SK-N-SH treated with all-trans-retinoic acid at 6 μM for 48 hours (cell line): ENCODE measurements around the gene ANKRD11.

ENCODE experiments used
- ATAC-seq: fragments of 200-7000 bp; cut with Tn5 transposase; 3 replicates; pipeline ENCODE4 v1.9.1; 2020; ENCODE audit warnings: mild to moderate bottlenecking, moderate library complexity
- ARNTL ChIP-seq: fragments of 450-650 bp; formaldehyde crosslinking; IDR thresholded peaks from 2 replicates; pipeline ENCODE4 v1.5.0; 2020; ENCODE audit warnings: low read depth, mild to moderate bottlenecking, moderate library complexity, borderline replicate concordance
- BACH2 ChIP-seq: fragments of 250-450 bp; sonication (Bioruptor Pico); IDR thresholded peaks from 2 replicates; pipeline ENCODE4 v1.9.0; 2021; ENCODE audit warnings: mild to moderate bottlenecking, borderline replicate concordance
- CREB5 ChIP-seq: fragments of 250-450 bp; sonication (Bioruptor Pico); IDR thresholded peaks from 2 replicates; pipeline ENCODE4 v1.5.1; 2020; ENCODE audit warnings: low read depth, mild to moderate bottlenecking, moderate library complexity
- CSDC2 ChIP-seq: fragments of 250-450 bp; sonication (Bioruptor Pico); IDR thresholded peaks from 2 replicates; pipeline ENCODE4 v1.5.0; 2020; ENCODE audit warnings: mild to moderate bottlenecking, moderate library complexity
- CSRNP3 ChIP-seq: fragments of 250-450 bp; sonication (Bioruptor Pico); IDR thresholded peaks from 2 replicates; pipeline ENCODE4 v1.5.1; 2021; ENCODE audit warnings: mild to moderate bottlenecking, moderate library complexity
- ESRRG ChIP-seq: fragments of 250-450 bp; sonication (Bioruptor Pico); IDR thresholded peaks from 2 replicates; pipeline ENCODE4 v1.6.1; 2021; ENCODE audit warnings: mild to moderate bottlenecking
- GLIS3 ChIP-seq: fragments of 250-450 bp; sonication (Bioruptor Pico); IDR thresholded peaks from 2 replicates; pipeline ENCODE4 v1.5.0; 2020; ENCODE audit warnings: mild to moderate bottlenecking, moderate library complexity
- OSR1 ChIP-seq: fragments of 250-450 bp; sonication (Bioruptor Pico); IDR thresholded peaks from 2 replicates; pipeline ENCODE4 v1.8.0; 2022; ENCODE audit warnings: moderate library complexity, mild to moderate bottlenecking, inconsistent platforms
- POU6F1 ChIP-seq: fragments of 250-450 bp; sonication (Bioruptor Pico); IDR thresholded peaks from 2 replicates; pipeline ENCODE4 v1.8.0; 2021; ENCODE audit warnings: low read depth, mild to moderate bottlenecking, moderate library complexity, borderline replicate concordance
- PPARA ChIP-seq: fragments of 250-450 bp; sonication (Bioruptor Pico); IDR thresholded peaks from 2 replicates; pipeline ENCODE4 v1.5.0; 2020; ENCODE audit warnings: mild to moderate bottlenecking, borderline replicate concordance
- RARB ChIP-seq: fragments of 250-450 bp; sonication (Bioruptor Pico); IDR thresholded peaks from 2 replicates; pipeline ENCODE4 v1.8.0; 2021; ENCODE audit warnings: mild to moderate bottlenecking, moderate library complexity
- SNAI2 ChIP-seq: fragments of 250-450 bp; sonication (Bioruptor Pico); IDR thresholded peaks from 2 replicates; pipeline ENCODE4 v1.5.0; 2020; ENCODE audit warnings: mild to moderate bottlenecking, moderate library complexity
- TCF4 ChIP-seq: fragments of 250-450 bp; sonication (Bioruptor Pico); IDR thresholded peaks from 2 replicates; pipeline ENCODE4 v1.8.0; 2021; ENCODE audit warnings: mild to moderate bottlenecking, moderate library complexity, borderline replicate concordance
- ZC3H10 ChIP-seq: fragments of 250-450 bp; sonication (Bioruptor Pico); IDR thresholded peaks from 2 replicates; pipeline ENCODE4 v1.5.1; 2021; ENCODE audit warnings: mild to moderate bottlenecking, moderate library complexity
- ZFP30 ChIP-seq: fragments of 450-650 bp; formaldehyde crosslinking; IDR thresholded peaks from 2 replicates; pipeline ENCODE4 v1.5.0; 2022; ENCODE audit warnings: mild to moderate bottlenecking, moderate library complexity
- ZNF565 ChIP-seq: fragments of 450-650 bp; formaldehyde crosslinking; conservative IDR thresholded peaks from 2 replicates; pipeline ENCODE4 v1.5.0; 2020; ENCODE audit warnings: low read depth, mild to moderate bottlenecking, moderate library complexity
- ZNF70 ChIP-seq: fragments of 450-650 bp; formaldehyde crosslinking; IDR thresholded peaks from 2 replicates; pipeline ENCODE4 v1.5.0; 2020; ENCODE audit warnings: mild to moderate bottlenecking, moderate library complexity
- ZNF8 ChIP-seq: fragments of 450-650 bp; formaldehyde crosslinking; IDR thresholded peaks from 2 replicates; pipeline ENCODE4 v1.5.0; 2020; ENCODE audit warnings: mild to moderate bottlenecking, moderate library complexity
- TF ChIP-seq, protein P1 (sequence below): fragments of 250-450 bp; sonication (Bioruptor Pico); IDR thresholded peaks from 2 replicates; pipeline ENCODE4 v1.5.0; 2020; ENCODE audit warnings: mild to moderate bottlenecking, moderate library complexity
- TF ChIP-seq, protein P2 (sequence below): fragments of 250-450 bp; sonication (Bioruptor Pico); IDR thresholded peaks from 2 replicates; pipeline ENCODE4 v1.8.0; 2020; ENCODE audit warnings: mild to moderate bottlenecking, moderate library complexity, borderline replicate concordance

Gene ANKRD11

DNA sequence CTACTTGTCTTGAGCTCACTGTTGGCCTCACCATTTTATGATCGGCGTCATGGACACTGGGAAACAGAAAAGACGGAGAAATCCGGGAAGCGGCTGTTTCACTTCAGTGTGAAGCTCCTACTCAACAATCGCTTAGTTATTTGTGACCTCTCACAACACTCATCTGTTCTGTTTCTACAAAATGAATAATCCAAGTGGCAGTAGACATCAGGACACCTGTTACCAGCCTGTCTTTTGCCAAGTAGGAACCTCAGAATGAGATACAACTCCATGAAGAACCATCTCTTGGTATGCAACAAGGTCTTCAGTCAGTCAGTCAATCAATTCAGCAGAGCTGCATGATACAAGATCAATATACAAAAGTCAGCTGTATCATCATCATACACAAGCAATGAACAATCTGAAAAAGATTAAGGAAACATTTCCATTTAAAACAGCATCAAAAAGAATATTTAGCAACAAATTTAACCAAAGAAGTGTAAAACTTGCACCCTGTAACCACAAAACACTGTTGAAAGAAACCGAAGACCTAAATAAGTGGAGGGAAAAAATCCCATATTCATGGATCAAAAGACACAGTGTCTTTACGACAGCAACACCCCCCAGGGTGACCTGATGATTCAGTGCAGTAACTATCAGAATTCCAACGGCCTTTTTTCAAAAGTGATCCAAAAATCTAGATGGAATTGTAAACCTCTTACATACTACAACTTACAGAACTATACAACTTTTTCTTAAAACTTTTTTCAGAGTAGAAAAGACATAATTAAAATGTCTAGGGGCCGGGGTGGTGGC is 63.4 kb downstream of the ANKRD11 start:
- no peak for ATAC-seq
- TF ChIP-seq PPARA (no peak), OSR1 (no peak), ARNTL (CRISPR knock-in tag) (no peak), ZNF8 (CRISPR knock-in tag) (no peak), CSDC2 (CRISPR knock-in tag) (no peak), GLIS3 (CRISPR knock-in tag) (no peak), SNAI2 (CRISPR knock-in tag) (no peak), POU6F1 (no peak), RARB (CRISPR knock-in tag) (no peak), ZNF70 (no peak), ZNF565 (CRISPR knock-in tag) (no peak)
- TF ChIP-seq, protein P1, sequence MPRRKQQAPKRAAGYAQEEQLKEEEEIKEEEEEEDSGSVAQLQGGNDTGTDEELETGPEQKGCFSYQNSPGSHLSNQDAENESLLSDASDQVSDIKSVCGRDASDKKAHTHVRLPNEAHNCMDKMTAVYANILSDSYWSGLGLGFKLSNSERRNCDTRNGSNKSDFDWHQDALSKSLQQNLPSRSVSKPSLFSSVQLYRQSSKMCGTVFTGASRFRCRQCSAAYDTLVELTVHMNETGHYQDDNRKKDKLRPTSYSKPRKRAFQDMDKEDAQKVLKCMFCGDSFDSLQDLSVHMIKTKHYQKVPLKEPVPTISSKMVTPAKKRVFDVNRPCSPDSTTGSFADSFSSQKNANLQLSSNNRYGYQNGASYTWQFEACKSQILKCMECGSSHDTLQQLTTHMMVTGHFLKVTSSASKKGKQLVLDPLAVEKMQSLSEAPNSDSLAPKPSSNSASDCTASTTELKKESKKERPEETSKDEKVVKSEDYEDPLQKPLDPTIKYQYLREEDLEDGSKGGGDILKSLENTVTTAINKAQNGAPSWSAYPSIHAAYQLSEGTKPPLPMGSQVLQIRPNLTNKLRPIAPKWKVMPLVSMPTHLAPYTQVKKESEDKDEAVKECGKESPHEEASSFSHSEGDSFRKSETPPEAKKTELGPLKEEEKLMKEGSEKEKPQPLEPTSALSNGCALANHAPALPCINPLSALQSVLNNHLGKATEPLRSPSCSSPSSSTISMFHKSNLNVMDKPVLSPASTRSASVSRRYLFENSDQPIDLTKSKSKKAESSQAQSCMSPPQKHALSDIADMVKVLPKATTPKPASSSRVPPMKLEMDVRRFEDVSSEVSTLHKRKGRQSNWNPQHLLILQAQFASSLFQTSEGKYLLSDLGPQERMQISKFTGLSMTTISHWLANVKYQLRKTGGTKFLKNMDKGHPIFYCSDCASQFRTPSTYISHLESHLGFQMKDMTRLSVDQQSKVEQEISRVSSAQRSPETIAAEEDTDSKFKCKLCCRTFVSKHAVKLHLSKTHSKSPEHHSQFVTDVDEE (CRISPR knock-in tag) = no peak
- TF ChIP-seq, protein P2, sequence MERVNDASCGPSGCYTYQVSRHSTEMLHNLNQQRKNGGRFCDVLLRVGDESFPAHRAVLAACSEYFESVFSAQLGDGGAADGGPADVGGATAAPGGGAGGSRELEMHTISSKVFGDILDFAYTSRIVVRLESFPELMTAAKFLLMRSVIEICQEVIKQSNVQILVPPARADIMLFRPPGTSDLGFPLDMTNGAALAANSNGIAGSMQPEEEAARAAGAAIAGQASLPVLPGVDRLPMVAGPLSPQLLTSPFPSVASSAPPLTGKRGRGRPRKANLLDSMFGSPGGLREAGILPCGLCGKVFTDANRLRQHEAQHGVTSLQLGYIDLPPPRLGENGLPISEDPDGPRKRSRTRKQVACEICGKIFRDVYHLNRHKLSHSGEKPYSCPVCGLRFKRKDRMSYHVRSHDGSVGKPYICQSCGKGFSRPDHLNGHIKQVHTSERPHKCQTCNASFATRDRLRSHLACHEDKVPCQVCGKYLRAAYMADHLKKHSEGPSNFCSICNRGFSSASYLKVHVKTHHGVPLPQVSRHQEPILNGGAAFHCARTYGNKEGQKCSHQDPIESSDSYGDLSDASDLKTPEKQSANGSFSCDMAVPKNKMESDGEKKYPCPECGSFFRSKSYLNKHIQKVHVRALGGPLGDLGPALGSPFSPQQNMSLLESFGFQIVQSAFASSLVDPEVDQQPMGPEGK (CRISPR knock-in tag) = no peak

GRCh38 chr16:89425523-89425922 is 64.8 kb downstream of the ANKRD11 start:
- no peak for TF ChIP-seq ZC3H10 (CRISPR knock-in tag)
- TF ChIP-seq ZNF70 = no peak
- TF ChIP-seq ZFP30 (CRISPR knock-in tag) = no peak
- no peak for TF ChIP-seq CSRNP3 (CRISPR knock-in tag)
- no peak for TF ChIP-seq CSDC2 (CRISPR knock-in tag)
- TF ChIP-seq, protein P1 (CRISPR knock-in tag) = no peak
- TF ChIP-seq SNAI2 (CRISPR knock-in tag) = no peak
- TF ChIP-seq, protein P2 (CRISPR knock-in tag) = no peak
- no peak for TF ChIP-seq CREB5 (CRISPR knock-in tag)
- no peak for TF ChIP-seq ARNTL (CRISPR knock-in tag)
- no peak for TF ChIP-seq BACH2
- TF ChIP-seq ESRRG (CRISPR knock-in tag) = no peak
- no peak for TF ChIP-seq GLIS3 (CRISPR knock-in tag)
- no peak for TF ChIP-seq TCF4 (CRISPR knock-in tag)
- TF ChIP-seq ZNF8 (CRISPR knock-in tag) = no peak
- TF ChIP-seq POU6F1 = no peak
- no peak for ATAC-seq
